Activated CD8-positive, alpha-beta memory T cell treated with anti-CD3 and anti-CD28 coated beads, Interleukin-2, amount 50 U/mL, for 4 hours (primary cell): ENCODE measurements around the gene KHDRBS2.

Source experiments
- DNase-seq: peaks from one replicate; pipeline ENCODE4 v3.0.0-alpha.2; 2020

Gene KHDRBS2

GRCh38 chr6:62174548-62174947 lies 111.5 kb downstream of the KHDRBS2 start:
- no peak for DNase-seq

DNA sequence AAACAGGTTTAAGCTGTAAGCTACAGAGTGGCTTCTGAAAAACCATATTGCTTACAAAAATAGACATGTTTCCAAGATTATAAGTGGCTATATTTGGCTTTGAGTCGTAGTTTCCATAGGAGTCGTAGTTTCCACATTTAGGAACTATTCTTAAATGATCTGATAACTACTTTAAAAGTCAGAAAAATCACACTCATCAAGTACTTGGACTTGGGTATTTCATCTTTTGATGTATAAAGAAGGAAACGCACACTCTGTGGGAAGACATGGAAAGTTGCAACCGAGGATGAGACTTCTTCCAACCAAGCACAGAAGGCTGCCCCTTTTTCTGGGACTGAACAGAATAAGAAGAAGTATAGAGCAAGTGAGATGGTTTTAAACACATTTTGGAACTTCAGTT lies 118.3 kb downstream of the KHDRBS2 start:
- DNase-seq: no peak

- DNase-seq: no peak
These were observed 123.2 kb downstream of the KHDRBS2 start for GRCh38 chr6:62162858-62163257.

GRCh38 chr6:62152796-62153195 lies 133.2 kb downstream of the KHDRBS2 start:
- no peak for DNase-seq

DNA sequence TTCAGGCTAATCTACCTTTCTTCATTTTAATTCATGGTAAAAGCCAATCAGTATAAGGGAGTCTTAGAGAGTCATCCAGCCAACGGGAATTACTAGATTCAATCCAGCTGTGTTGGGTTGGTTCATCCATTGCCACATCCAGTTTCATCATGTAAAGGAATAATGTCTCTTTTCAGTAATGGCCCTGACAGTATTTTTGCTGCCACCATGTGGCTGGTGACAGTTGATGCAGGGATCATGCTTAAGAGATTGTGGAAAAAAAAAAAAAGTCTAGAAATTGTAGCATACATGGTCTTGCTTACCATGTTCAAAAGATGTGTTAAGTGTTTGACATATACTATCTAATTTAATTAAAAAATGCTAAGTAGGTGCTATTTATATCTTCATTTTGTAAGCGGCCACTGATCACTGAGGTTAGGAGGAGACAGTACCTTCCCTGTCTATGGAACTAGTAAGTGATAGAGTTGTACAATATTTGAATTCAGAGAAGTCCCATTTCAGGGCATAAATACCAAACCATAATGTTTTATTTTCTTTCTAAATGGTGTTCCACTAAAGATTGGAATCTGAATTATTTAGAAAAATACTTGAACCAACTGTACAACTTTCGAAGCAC lies 135.9 kb downstream of the KHDRBS2 start:
- no peak for DNase-seq

- no peak for DNase-seq
These were observed 138.8 kb downstream of the KHDRBS2 start for GRCh38 chr6:62146954-62147853.

DNA sequence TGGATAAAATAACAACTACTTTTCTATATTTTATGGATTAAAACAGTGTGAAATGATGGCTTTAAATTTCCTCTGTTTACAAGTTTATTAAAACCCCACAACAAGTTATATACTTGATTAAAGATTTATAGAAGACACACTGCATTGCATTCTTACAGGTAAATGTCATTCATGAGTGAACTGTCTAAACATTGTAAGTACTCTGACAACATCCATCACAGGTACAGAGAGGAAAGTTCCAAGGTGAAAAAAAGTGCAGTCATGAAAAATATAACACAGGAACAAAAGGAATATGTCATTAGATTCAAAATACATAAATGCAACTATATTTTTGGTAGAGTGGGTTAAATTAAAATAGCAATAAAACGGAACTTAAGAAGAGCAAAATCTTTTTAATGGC lies 156.9 kb downstream of the KHDRBS2 start:
- no peak for DNase-seq

GRCh38 chr6:62119401-62119800 lies 166.6 kb downstream of the KHDRBS2 start:
- DNase-seq: no peak

DNA sequence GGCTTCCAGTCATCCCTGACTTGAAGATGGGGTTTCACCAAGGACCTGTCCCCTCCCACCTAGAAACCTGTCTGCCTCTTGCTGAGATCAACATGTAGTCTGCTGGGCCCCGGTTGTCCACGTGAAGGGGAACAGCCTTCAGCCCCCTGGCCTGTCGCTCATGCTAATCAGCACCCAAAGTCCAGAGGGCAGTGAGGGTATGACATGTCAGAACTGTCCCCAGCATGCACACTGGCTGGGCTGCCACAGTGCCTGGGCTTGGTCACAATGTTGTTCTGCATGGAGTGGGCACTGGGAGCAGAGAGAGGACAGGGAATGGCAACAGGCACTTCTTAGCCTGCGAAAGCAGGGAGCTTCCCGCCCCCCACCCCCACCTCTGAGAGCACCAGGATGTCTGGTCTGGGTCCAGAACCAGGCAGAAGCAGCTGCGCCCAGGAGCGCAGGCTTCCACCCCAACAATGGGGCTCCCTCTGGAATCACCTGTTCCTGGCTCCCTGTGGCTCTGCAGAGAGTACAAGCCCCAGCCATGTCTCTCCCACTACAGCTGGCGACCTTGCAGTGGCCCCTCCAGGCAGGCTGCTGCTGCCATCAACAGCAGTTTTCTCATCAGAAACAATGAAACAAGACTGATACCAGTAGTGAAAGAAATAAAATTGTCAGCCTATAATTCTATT lies 182.7 kb downstream of the KHDRBS2 start:
- no peak for DNase-seq

DNA sequence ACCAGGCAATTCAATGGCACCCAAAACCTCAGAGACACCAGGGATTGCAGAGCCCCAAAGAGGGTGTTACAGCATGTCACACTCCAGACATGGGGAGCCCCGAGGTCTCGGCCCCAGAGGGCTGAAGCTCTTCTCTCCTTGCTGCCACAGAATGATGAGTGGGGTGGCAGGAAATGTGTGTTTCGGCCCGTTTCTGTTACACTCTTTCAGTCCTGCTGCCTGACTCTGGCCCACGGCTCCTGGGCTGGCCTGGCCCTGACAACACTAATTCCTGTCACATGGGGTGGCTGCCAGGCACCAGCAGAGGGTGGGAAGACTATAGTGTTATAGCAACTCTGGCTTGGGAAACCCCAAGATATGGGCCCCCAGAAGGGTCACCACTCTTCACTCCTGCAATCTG lies 183.6 kb downstream of the KHDRBS2 start:
- no peak for DNase-seq

- no peak for DNase-seq
These were observed 195.4 kb downstream of the KHDRBS2 start for GRCh38 chr6:62090442-62091229.

DNA sequence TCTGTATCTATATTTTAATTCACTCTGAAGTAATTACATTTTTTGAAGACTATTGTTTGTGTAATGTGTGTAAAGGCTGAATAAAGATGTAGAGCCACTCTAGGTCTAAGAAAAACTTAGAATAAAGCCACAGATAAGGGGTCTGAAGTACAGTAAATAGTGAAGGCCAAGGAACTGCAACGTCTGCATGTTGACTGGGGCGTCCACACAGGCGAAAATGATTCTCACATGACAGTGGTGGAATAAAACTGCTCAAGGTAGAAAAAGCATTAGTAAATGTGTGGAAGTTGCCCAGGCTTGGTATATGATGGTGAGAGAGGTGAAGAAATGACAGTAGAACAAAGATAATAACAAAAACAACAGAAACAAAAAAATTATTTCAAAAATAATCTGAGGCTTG lies 196.2 kb downstream of the KHDRBS2 start:
- DNase-seq: no peak

DNA sequence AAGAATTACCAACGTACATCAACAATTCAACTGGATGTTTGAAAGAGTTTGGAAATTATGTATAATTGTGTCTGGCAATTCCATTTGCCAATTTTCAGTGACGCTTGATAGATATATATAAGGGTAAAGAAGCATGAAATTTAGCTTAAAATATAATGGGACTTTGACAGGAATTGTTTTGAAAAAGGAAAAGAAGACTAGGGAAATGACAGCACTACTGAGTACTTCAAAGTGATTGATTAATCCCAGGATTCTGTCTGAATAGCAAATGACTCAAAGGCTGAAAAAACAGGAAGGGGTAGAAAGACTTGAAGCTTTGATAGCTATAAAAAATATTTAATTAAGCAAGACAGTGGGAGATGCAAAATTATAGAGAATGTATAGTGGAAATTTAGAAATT lies 200.0 kb downstream of the KHDRBS2 start:
- DNase-seq: no peak

DNA sequence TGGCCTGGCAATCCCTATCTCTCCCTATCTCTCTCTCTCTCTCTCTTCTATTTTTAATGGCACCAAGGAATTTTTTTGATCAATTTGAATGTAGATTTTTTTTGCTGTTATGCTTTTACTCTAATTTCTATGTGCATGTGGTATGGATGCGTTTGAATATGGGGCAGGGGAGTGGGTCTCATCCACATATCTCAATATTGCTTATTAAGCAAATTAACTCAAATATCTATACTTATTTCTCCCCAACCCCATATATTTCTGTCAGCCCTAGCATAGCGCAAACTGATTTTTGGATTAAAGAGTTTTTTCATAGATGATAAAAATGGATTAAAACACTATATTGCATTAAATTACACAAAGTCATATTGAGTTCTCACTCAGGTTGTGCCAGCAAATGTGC lies 210.2 kb downstream of the KHDRBS2 start:
- no peak for DNase-seq

- DNase-seq: no peak
These were observed 226.1 kb downstream of the KHDRBS2 start for GRCh38 chr6:62059901-62060300.

- no peak for DNase-seq
These were observed 228.7 kb downstream of the KHDRBS2 start for GRCh38 chr6:62057300-62057699.

GRCh38 chr6:62045502-62045901 lies 240.5 kb downstream of the KHDRBS2 start:
- no peak for DNase-seq

GRCh38 chr6:62043084-62043483 lies 242.9 kb downstream of the KHDRBS2 start:
- no peak for DNase-seq

DNA sequence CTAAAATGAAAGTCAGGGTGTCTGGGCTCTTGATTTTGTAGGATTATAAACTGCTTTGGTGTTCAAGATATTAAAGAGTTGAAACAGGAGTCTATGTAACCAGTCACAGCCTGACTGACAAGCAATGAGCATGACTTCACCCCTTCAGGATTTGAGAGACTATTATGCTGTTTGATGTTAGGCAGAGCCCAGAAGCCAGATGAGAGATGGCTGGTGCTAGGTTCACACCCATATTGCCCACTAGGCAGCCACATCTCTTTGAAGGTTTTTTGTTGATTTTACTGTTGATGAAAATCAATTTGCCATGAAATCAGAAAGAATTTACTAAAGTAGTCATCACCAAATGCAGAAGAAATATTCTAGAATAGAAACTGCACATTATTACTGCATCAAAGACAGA lies 243.6 kb downstream of the KHDRBS2 start:
- no peak for DNase-seq

DNA sequence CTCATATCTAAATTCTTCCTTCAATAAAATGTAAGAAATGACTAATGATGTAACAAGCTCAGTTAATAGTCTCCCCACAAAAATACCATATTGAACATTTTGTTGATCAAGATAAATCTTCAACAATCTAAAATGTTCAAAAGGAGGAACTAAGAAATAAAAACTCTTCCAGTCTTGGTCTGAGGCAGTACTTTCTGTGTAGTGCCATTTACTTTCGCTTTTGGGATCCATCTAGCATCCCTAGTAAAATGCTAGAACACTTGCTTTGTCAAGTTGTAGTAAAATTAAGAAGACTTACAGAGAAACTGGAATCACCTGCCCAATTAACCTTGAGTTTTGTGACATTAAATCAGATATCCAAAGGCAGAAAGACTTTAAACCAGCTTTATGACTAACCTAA lies 246.4 kb downstream of the KHDRBS2 start:
- DNase-seq: no peak

DNA sequence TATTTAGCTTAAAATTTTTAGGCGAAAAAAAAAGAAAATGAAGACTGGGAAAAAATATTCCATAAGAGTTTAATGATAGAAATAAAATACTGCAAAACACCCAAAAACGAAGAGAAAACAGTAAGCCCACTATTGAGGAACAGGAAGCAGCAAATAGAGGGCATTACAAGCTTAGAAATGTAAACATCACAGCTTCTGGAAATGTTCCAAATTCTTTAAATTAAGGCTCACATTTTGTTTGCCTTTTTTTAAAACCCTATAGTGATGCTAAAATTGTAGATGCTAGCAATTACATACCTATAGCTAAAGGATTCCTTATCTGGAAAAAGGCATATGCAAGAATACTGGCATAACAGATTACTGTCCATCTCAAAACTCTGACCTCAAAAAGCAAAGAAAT lies 248.6 kb downstream of the KHDRBS2 start:
- no peak for DNase-seq

- no peak for DNase-seq
These were observed 250.1 kb downstream of the KHDRBS2 start for GRCh38 chr6:62035952-62036351.

DNA sequence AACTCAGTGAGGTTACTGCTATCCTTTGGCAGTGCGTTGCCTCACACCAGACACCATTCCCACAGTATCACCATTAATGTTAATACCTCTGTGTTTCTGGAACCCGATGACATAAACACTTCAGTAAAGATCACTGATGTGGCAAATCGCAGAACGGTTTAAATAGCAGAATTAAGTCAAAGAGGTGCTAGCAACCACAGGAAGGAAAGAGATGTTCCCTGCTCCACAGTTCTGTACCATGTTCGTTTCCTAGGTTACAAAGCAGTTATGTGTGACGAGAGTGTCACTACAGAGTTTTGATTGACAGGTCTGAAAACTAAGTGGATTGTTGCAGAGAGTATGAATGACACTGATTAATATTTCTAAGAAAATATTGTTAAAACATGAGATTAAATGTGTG lies 272.3 kb downstream of the KHDRBS2 start:
- DNase-seq: no peak
